ENCODE results near the gene COPZ1. TPM values are rescaled to one million over a fixed set of nuclear protein-coding genes. Genes with fewer than 3 reads are reported as not detected.
A peak's percentile ranks its signal among the peaks of the same experiment; 100 is the strongest.

COPZ1 gene
- total and polyA plus RNA-seq, 9 of the 15 experiments (the other 6 are each of a cell fraction or from before 2014, with no cell fraction given) = 137 to 487 (median 233) TPM

GRCh38 chr12:54379398-54380201, 54.7 kb downstream of the COPZ1 start (continued):
- TF ChIP-seq ZNF740 (CRISPR knock-in tag; IDR thresholded peaks at IDR 0.05) (0 out of 2 replicates have a peak, but pooled peaks have one; percentile 65), ZNF740 (tag; IDR thresholded peaks at IDR 0.05) (no peak), HLTF (IDR thresholded peaks at IDR 0.05) (no peak), CTCF (IDR thresholded peaks at IDR 0.05 in 2 of 3, conservative IDR thresholded peaks at IDR 0.05 in 1 of 3; ENCODE audit: insufficient read depth in 2 of 3, low read depth in 1 of 3, low read length in 3 of 3) (peak; percentile 100), CREB3 (tag; conservative IDR thresholded peaks at IDR 0.05; ENCODE audit: low read depth) (no peak), FOXA3 (CRISPR knock-in tag; conservative IDR thresholded peaks at IDR 0.05 in 1 of 2, IDR thresholded peaks at IDR 0.05 in 1 of 2) (0 out of 4 replicates have a peak, but pooled peaks of 1 of the 2 experiments have one; percentile 41)
